ENCODE results near the gene CPD. TPM values are rescaled to one million over a fixed set of nuclear protein-coding genes. Genes with fewer than 3 reads are reported as not detected.

The CPD gene
- total and polyA plus RNA-seq, 2 donors from 2014 or later, result 11.6 to 139 TPM

DNA sequence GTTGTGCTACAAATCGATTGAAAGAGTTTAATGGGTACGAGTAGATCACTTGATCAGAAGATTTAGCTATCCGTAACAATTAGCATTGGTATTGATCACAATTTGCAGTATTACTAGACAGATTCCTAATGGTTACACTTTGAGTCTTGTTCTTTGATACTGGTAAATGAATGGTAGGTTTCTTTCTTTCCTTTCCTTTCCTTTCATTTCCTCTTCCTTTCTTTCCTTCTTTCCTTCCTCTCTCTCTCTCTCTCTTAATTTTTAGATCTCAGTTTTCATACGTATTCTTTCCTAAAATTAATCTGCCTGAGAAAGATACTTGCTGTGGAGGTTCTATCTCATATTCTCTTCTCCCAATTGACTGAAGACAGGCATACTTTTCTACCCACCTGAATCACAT lies 17.9 kb downstream of the CPD start:
- no peaks in the 10 kb centered on the region for H3K36me3 ChIP-seq (ENCODE audit: control insufficient read depth in 2 of 3, insufficient read depth in 3 of 3, low read length in 3 of 3)
- intact Hi-C loops (cut with DNase I), result no loop called here
- TF ChIP-seq, protein P1, sequence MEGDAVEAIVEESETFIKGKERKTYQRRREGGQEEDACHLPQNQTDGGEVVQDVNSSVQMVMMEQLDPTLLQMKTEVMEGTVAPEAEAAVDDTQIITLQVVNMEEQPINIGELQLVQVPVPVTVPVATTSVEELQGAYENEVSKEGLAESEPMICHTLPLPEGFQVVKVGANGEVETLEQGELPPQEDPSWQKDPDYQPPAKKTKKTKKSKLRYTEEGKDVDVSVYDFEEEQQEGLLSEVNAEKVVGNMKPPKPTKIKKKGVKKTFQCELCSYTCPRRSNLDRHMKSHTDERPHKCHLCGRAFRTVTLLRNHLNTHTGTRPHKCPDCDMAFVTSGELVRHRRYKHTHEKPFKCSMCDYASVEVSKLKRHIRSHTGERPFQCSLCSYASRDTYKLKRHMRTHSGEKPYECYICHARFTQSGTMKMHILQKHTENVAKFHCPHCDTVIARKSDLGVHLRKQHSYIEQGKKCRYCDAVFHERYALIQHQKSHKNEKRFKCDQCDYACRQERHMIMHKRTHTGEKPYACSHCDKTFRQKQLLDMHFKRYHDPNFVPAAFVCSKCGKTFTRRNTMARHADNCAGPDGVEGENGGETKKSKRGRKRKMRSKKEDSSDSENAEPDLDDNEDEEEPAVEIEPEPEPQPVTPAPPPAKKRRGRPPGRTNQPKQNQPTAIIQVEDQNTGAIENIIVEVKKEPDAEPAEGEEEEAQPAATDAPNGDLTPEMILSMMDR (IDR thresholded peaks at IDR 0.05; ENCODE audit: borderline replicate concordance, extremely low read depth, insufficient read depth), result no peak
- no peaks in the 10 kb centered on the region for H3K4me1 ChIP-seq (ENCODE audit: control insufficient read depth in 2 of 3, insufficient read depth in 2 of 3, low read depth in 1 of 3, low read length in 3 of 3)
- H3K4me3 ChIP-seq (ENCODE audit: low read length in 3 of 3), result no peak overlapping the region
- H3K9ac ChIP-seq (ENCODE audit: low read length in 3 of 3), result no peak overlapping the region
- H3K9me3 ChIP-seq (ENCODE audit: control insufficient read depth in 2 of 3, insufficient read depth in 1 of 3, low read length in 3 of 3), result no peaks in the 10 kb centered on the region
- FAIRE-seq (no peak), DNase-seq (no peak)
- H3K27me3 ChIP-seq (ENCODE audit: control insufficient read depth, insufficient read depth, low read length), result no peaks in the 10 kb centered on the region
- H3K27ac ChIP-seq (ENCODE audit: low read depth in 2 of 2, low read length in 2 of 2), result no peak overlapping the region

DNA sequence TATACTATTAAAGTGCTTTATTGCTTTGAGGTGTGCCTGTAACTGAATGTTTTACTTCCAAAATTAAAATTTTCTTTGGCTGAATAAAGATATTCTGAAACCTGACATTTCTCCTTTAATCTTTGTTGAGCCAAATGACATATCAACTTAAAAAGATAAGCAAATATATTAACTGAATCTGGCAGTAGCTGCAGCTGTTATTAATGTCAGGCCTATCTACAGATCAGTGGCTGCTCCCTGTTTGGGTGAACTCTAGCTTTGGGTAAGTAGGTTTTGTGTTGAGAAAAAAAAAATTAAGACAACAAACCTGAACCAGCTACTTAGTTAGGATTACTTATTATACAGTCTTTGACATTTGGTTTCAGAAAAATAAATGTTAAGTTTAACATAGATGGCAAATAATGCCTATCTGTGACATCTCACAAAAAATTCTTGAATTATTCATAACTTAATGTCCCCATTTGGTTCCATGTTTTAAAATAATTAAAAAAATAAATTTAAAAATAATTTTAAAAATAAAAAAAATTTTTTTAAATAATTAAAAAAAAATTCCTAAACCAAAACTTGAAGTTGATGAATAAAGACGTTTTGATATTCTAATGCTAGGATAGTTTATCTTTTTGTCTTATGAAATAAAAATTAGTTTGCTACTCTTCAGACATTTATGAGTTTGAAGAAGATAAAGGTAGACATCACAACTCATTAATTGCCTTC lies 19.8 kb downstream of the CPD start:
- Histone ChIP-seq H3K4me1 (ENCODE audit: control insufficient read depth in 2 of 3, insufficient read depth in 2 of 3, low read depth in 1 of 3, low read length in 3 of 3) (no peaks in the 10 kb centered on the region), H3K36me3 (ENCODE audit: control insufficient read depth in 2 of 3, insufficient read depth in 3 of 3, low read length in 3 of 3) (peaks cover 0 to 4% (median 3%) of the 10 kb centered on the region in 3 donors), H3K4me3 (ENCODE audit: low read length in 3 of 3) (no peak overlapping the region), H3K27me3 (ENCODE audit: control insufficient read depth, insufficient read depth, low read length) (no peaks in the 10 kb centered on the region), H3K27ac (ENCODE audit: low read depth in 2 of 2, low read length in 2 of 2) (no peak overlapping the region), H3K9me3 (ENCODE audit: control insufficient read depth in 2 of 3, insufficient read depth in 1 of 3, low read length in 3 of 3) (peaks cover 0 to 4% (median under 1%) of the 10 kb centered on the region in 3 donors), H3K9ac (ENCODE audit: low read length in 3 of 3) (no peak overlapping the region)
- DNase-seq, result no peak
- TF ChIP-seq, protein P1 (IDR thresholded peaks at IDR 0.05; ENCODE audit: borderline replicate concordance, extremely low read depth, insufficient read depth), result no peak
- FAIRE-seq, result peak; percentile 98
- intact Hi-C loops (cut with DNase I), result no loop called here

DNA sequence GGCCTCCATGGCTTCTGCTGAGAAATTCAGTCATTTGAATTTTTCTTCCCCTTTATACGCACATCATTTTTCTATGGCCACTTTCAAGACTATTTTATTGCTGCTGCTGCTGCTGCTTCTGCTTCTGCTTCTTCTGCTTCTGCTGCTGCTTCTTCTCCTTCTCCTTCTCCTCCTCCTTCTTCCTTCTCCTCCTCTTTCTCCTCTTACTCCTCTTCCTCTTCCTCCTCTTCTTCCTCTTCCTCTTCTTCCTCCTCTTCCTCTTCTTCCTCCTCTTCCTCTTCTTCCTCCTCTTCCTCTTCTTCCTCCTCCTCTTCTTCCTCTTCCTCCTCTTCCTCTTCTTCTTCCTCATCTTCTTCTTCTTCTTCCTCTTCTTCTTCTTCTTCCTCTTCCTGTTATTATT lies 22.4 kb downstream of the CPD start:
- peaks cover 0 to 3% (median 0%) of the 10 kb centered on the region in 3 donors for H3K4me1 ChIP-seq (ENCODE audit: control insufficient read depth in 2 of 3, insufficient read depth in 2 of 3, low read depth in 1 of 3, low read length in 3 of 3)
- H3K36me3 ChIP-seq (ENCODE audit: control insufficient read depth in 2 of 3, insufficient read depth in 3 of 3, low read length in 3 of 3), result peaks cover 0 to 5% (median 3%) of the 10 kb centered on the region in 3 donors
- no peak overlapping the region for H3K27ac ChIP-seq (ENCODE audit: low read depth in 2 of 2, low read length in 2 of 2)
- no peak overlapping the region for H3K9ac ChIP-seq (ENCODE audit: low read length in 3 of 3)
- intact Hi-C loops (cut with DNase I), result no loop called here
- H3K4me3 ChIP-seq (ENCODE audit: low read length in 3 of 3), result no peak overlapping the region
- TF ChIP-seq, protein P1 (IDR thresholded peaks at IDR 0.05; ENCODE audit: borderline replicate concordance, extremely low read depth, insufficient read depth), result no peak
- H3K27me3 ChIP-seq (ENCODE audit: control insufficient read depth, insufficient read depth, low read length), result no peaks in the 10 kb centered on the region
- FAIRE-seq, result no peak
- no peak for DNase-seq
- H3K9me3 ChIP-seq (ENCODE audit: control insufficient read depth in 2 of 3, insufficient read depth in 1 of 3, low read length in 3 of 3), result peaks cover 0 to 4% (median 3%) of the 10 kb centered on the region in 3 donors
